NCI-H1436 treated with DMSO at 0.1 percent for 48 hours (cell line): Measurements from ENCODE around the gene CAMK2A.
"Not testable (repeated sequence)": the region's sequence is repeated elsewhere in the genome, so short reads cannot be mapped to it uniquely, and the experiment has no call there.

Experiments
- DNase-seq: peaks from one replicate; lab custom pipeline; 2025; lab: John Stamatoyannopoulos, UW

The CAMK2A gene

GRCh38 chr5:150234576-150235499, 54.7 kb downstream of the CAMK2A start:
- DNase-seq = no peak

- DNase-seq = not testable (repeated sequence)
These were observed 55.9 kb downstream of the CAMK2A start for GRCh38 chr5:150233706-150234105.

GRCh38 chr5:150230842-150231241, 58.7 kb downstream of the CAMK2A start:
- no peak for DNase-seq

GRCh38 chr5:150229571-150229970, 60.0 kb downstream of the CAMK2A start:
- DNase-seq = no peak

GRCh38 chr5:150227606-150228273, 61.8 kb downstream of the CAMK2A start:
- DNase-seq = no peak

GRCh38 chr5:150227036-150227435, 62.5 kb downstream of the CAMK2A start:
- DNase-seq = no peak

DNA sequence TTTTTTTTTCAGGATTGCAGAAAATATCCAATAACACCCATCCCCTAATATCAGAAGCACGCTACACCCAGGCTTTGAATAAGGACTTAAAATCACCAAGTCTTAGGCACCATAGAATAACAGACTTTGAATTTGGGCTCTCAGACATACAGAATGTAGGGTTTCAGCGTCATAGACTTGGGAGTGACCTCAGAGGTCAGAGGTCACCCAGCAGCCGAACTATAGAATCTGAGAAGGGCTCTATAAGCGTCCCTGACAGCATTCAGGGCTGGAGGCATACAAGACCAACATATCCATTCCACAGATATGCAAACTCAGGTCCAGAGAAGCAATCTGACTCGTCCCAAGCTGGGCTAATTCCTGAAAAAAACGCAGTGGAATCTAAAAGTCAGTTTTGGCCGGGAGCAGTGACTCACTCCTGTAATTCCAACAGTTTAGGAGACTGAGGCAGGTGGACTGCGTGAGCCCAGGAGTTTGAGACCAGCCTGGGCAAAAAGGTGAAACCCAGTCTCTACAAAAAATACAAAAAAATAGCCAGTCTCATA, 65.0 kb downstream of the CAMK2A start:
- DNase-seq = no peak

DNA sequence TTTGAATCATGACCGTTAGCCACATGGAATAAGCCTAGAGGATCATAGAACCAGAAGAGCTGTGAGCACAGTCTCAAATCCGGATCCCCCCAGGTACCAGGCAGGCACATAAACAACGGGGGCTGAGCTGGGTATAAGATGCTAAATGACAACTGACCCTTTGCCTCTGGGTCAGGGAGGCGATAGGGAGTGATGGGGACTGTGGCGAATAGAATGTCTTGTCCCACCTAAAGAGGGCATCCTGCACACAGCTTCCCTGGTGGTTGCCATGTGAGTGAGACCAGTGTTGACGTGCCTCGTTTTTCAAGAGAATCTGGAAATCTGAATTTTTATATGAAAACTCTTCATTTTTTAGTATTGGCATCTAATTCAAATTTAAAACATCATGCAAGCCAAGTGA, 66.1 kb downstream of the CAMK2A start:
- no peak for DNase-seq

DNA sequence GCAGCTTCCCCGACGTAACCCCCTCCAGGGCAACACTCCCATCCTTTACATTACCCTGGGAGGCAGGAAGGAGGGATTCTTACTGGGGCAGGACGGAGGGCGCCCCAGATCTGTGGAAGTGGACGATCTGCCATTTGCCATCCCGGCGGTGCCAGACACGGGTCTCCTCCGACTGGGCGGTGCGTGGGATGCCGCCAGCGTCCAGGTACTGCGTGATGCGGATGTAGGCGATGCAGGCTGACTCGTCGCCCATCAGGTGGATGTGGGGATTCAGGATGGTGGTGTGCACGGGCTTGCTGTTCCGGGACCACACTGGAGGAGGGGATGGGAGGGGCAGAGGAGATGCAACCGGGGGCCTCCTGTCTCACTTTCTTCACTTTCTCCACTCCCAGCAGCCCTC, 66.7 kb downstream of the CAMK2A start:
- no peak for DNase-seq

- DNase-seq = no peak
These were observed 68.1 kb downstream of the CAMK2A start for GRCh38 chr5:150221471-150221870.

GRCh38 chr5:150219861-150220260, 69.7 kb downstream of the CAMK2A start:
- DNase-seq = no peak

DNA sequence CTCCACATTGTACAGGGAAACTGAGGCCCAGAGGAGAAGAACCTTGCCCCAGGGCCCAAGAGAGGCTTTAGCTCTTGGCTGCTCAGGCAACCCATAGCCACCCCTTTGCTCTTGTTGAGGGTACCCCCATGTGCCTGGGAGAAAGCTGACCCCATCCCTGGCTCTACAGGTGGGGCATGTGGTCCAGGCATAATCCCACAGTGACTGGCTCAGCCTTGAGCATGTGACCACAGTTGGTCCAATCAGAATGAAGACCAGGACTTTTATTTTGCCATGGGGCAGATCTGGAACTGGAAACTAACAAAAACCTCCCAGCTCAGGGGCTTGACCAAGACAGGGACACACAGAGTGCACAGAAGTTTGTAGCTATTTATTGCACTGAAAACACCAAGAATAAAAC, 70.4 kb downstream of the CAMK2A start:
- DNase-seq = no peak

- DNase-seq = no peak
These were observed 70.9 kb downstream of the CAMK2A start for GRCh38 chr5:150218693-150219035.

DNA sequence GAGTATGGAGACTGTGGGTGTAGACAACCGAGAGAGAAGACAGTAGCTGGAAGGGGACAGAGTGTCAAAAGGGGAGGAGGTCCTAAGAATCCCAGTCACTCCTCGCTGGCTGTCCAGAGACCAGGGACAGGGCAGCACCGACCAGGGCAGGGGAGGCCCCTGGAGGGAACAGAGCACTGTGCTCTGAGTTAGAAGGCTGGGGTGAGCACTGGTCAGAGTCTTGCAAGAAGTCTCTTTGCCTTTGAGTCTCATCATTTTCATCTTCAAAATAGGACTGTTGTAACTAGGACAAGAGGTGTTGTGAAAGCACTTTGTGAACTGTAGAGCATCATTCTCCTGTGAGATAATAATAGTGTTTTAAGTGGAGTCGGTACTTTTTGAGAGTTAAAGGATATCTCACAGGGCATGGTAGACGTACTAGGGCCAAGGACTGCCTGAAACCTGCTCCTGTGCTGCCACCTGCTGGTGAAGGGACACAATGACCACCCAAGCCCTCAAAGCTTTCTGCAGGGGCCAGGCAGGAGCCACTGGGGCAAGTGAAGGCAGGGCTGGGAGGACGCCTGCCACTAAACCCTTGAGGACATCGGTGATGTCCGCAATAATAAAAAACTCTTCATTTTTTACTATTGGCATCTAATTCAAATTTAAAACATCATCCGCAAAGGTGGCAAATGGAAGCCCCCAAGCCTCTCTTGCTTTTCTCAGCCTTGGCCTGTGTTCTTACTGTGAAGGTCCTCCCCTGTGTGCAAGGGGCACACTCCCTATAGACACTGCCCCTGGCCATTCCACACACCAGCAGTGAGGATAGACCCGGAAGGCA, 71.5 kb downstream of the CAMK2A start:
- peak; percentile 1 for DNase-seq

GRCh38 chr5:150217038-150217437, 72.5 kb downstream of the CAMK2A start:
- DNase-seq = no peak

GRCh38 chr5:150215979-150216944, 73.3 kb downstream of the CAMK2A start:
- DNase-seq = no peak

DNA sequence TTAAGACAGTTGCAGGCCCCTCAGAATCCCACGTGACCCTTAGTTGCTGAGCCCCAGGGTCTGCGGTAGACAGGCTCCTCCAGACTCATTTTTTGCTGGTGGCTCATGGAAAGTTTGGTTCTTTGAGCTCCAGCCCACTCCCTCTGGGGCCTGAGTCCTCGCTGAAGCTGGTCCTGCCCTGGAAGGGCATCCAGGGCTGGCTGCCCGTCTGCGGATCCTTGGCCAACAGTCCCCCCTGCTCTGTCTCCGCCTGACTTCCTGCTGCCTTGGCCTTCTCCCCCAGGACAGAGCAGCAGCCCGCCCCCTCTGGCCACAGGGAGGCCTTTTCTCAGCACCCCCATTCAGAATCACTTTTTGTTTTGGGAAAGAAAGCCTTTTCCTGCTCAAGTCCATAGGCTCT, 75.3 kb downstream of the CAMK2A start:
- no peak for DNase-seq

GRCh38 chr5:150213530-150213929, 76.0 kb downstream of the CAMK2A start:
- DNase-seq = no peak

- no peak for DNase-seq
These were observed 78.2 kb downstream of the CAMK2A start for GRCh38 chr5:150211156-150212030.

- no peak for DNase-seq
These were observed 78.9 kb downstream of the CAMK2A start for GRCh38 chr5:150210644-150211043.
